Calu3 (cell line): ENCODE data around the gene PNKD. TPM values are rescaled to one million over a fixed set of nuclear protein-coding genes. Genes with fewer than 3 reads are reported as not detected.
A peak's percentile ranks its signal among the peaks of the same experiment; 100 is the strongest.

ENCODE experiments used
- BruUV-seq: library from RNA; stranded (reverse); fragments of 400-500 nt; replicated peaks from 2 replicates; lab custom pipeline; 2021; lab: Mats Ljungman, UMichigan
- CTCF ChIA-PET: fragments of 300-600 bp; sonication (Branson Sonifier 250); formaldehyde crosslinking; loops from one replicate; lab custom pipeline; 2022; ENCODE audit warnings: antibody characterized with exemption; lab: Charles Lee
- DNase-seq: peaks from one replicate; pipeline ENCODE4 v3.0.0; 2022
- H3K27ac Mint-ChIP-seq: one replicate; pipeline ENCODE4 v1.8.0; 2022; ENCODE audit warnings: mixed read lengths; ENCODE audit not compliant: unreplicated experiment
- H3K27me3 Mint-ChIP-seq: one replicate; pipeline ENCODE4 v1.8.0; 2022; ENCODE audit warnings: mixed read lengths; ENCODE audit not compliant: unreplicated experiment
- H3K36me3 Mint-ChIP-seq: one replicate; pipeline ENCODE4 v1.8.0; 2022; ENCODE audit warnings: mild to moderate bottlenecking, moderate library complexity, mixed read lengths; ENCODE audit not compliant: insufficient read depth, unreplicated experiment
- H3K4me1 Mint-ChIP-seq: one replicate; pipeline ENCODE4 v1.8.0; 2022; ENCODE audit warnings: mild to moderate bottlenecking, low read depth, mixed read lengths; ENCODE audit not compliant: unreplicated experiment
- H3K4me3 Mint-ChIP-seq: one replicate; pipeline ENCODE4 v1.8.0; 2022; ENCODE audit warnings: mild to moderate bottlenecking, low read depth, moderate library complexity, mixed read lengths; ENCODE audit not compliant: unreplicated experiment
- H3K9me3 Mint-ChIP-seq: one replicate; pipeline ENCODE4 v1.8.0; 2022; ENCODE audit warnings: low read depth, mixed read lengths; ENCODE audit not compliant: unreplicated experiment
- CTCF ChIP-seq: fragments of 200-600 bp; IDR thresholded peaks from one replicate; pipeline ENCODE4 v1.8.0; 2022; ENCODE audit warnings: antibody characterized with exemption; ENCODE audit not compliant: unreplicated experiment
- intact Hi-C: fragments of 100-400 bp; cut with micrococcal nuclease; formaldehyde crosslinking; loops from one replicate; pipeline ENCODE4 v1.10.0; 2022; ENCODE audit not compliant: unreplicated experiment
- total RNA-seq: library from RNA; stranded (reverse); gene quantifications from 2 replicates; pipeline ENCODE4 v1.2.3, GENCODE V29; 2022

PNKD gene
- total RNA-seq, 1 experiment from 2014 or later = 46.8 TPM

DNA sequence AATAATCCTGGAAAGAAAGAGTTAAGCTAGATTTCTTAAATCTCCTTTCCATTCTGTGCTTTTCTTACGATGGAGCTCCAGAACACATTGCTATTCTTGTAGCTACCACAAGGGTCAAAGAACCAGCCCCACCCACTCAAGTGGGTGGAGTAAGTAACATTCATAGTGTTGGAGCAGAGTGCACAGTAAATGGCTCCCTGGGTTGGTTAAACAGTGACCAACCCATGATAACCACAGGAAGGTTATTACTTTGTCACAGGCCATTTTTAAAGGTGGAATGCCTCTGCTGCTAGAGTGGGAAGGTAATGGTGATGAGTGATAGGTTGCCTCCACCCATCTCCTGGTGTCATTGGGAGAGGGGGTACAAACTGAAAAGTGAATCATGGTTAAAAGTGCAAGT is 39.4 kb upstream of the PNKD start:
- Mint-ChIP-seq H3K27ac (peak overlapping the region; percentile 80), H3K27me3 (no peaks in the 10 kb centered on the region), H3K9me3 (no peaks in the 10 kb centered on the region), H3K4me3 (peak overlapping the region; percentile 47), H3K36me3 (peaks cover 96% of the 10 kb centered on the region), H3K4me1 (peaks cover 51% of the 10 kb centered on the region)
- peak; percentile 51 for TF ChIP-seq CTCF
- CTCF ChIA-PET = interaction anchor here (0.6 to 1.0 kb wide), 9 partner anchors 9 to 200 kb away, joined by 3 to 9 read pairs (median 4); partner anchors contain the start of gene ARPC2
- intact Hi-C loops = loop anchor here (1.0 kb wide), 1 partner anchor 45 kb away; no protein-coding TSS in a partner anchor
- BruUV-seq = no TSS peak
- peak; percentile 76 for DNase-seq

DNA sequence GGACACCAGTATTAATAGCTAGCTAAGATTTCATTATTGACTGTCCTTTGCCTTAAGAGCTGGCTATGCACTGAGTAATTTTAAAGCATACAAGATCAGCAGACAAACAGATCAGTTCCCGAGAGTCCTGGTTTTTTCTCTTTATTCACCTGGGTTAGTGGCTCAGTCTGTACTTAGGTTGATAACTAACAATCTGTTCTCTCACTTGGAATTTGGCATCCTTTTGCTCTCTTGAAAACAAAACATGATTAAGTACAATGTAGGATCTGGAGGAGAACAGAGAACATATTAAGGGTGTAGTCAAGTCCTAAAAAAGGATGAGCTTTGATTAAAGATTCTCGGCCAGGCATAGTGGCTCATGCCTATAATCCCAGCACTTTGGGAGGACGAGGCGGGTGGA is 36.8 kb upstream of the PNKD start:
- H3K4me1 Mint-ChIP-seq = peaks cover 46% of the 10 kb centered on the region
- CTCF ChIA-PET = no interaction called here
- no peak for DNase-seq
- H3K27me3 Mint-ChIP-seq = no peaks in the 10 kb centered on the region
- no peak overlapping the region for H3K4me3 Mint-ChIP-seq
- no peaks in the 10 kb centered on the region for H3K9me3 Mint-ChIP-seq
- H3K36me3 Mint-ChIP-seq = peaks cover 95% of the 10 kb centered on the region
- no TSS peak for BruUV-seq
- no peak for TF ChIP-seq CTCF
- intact Hi-C loops = no loop called here
- peak overlapping the region; percentile 58 for H3K27ac Mint-ChIP-seq

DNA sequence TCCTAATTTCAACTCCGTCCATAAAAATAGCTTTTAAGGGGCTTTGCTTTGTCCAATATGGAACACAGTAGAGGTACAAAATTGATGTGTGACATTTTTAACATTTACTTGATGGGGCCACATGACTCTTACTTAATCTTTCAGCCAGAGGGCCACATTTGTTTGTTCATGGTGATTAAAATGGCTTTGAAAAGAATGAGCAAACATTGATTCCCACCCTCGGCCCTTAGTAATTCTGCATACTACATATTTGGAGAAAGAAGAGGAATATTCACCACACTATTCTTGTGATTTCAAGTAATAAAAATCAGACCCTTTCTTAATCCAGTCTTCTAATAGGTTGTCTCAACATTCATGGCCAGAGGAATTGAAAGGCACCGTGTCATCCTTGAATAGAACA is 35.8 kb upstream of the PNKD start:
- Mint-ChIP-seq H3K4me1 (peaks cover 36% of the 10 kb centered on the region), H3K4me3 (no peak overlapping the region), H3K27ac (no peak overlapping the region), H3K36me3 (peaks cover 95% of the 10 kb centered on the region), H3K9me3 (no peaks in the 10 kb centered on the region), H3K27me3 (no peaks in the 10 kb centered on the region)
- no peak for TF ChIP-seq CTCF
- intact Hi-C loops = no loop called here
- TSS peak; percentile 2 for BruUV-seq
- CTCF ChIA-PET = no interaction called here
- DNase-seq = no peak

DNA sequence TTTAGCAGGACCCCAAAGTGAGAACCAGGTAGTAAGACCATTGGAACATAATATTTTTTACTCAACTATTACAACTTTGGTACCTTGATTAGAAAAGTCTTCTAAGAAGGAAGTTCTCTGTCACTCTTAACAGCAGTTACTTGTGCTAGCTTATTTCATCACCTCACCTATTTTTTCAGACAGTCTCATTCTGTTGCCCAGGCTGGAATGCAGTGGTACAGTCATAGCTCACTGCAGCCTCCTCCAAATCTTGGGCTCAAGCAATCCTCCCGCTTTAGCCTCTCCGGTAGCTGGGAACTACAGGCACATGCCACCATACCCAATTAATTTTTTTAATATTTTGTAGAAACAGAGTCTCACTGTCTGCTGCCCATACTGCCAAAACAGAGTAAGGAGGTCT is 35.3 kb upstream of the PNKD start:
- Mint-ChIP-seq H3K27ac (no peak overlapping the region), H3K9me3 (no peaks in the 10 kb centered on the region), H3K4me3 (no peak overlapping the region), H3K27me3 (no peaks in the 10 kb centered on the region), H3K36me3 (peaks cover 96% of the 10 kb centered on the region), H3K4me1 (peaks cover 36% of the 10 kb centered on the region)
- DNase-seq = no peak
- BruUV-seq = no TSS peak
- intact Hi-C loops = no loop called here
- TF ChIP-seq CTCF = no peak
- CTCF ChIA-PET = no interaction called here
